K562 (cell line): ENCODE measurements around the gene FOXJ3. TPM values are rescaled to one million over a fixed set of nuclear protein-coding genes. Genes with fewer than 3 reads are reported as not detected.

Experiments
- C11orf30 ChIP-seq: fragments of 450-650 bp; IDR thresholded peaks from 2 replicates; pipeline ENCODE4 v1.6.1; 2016; ENCODE audit warnings: low read depth, mild to moderate bottlenecking
- KAT8 ChIP-seq: fragments of 450-650 bp; IDR thresholded peaks from 2 replicates; pipeline ENCODE4 v1.6.1; 2016; ENCODE audit warnings: low read depth, mild to moderate bottlenecking
- NR2C2 ChIP-seq, 2 experiments: fragments of 200-800 bp in 1 of 2; sonication (Bioruptor generic) in 1 of 2; sonication (generic) in 1 of 2; formaldehyde crosslinking in 1 of 2; IDR thresholded peaks; 2 replicates each; pipeline versions ENCODE4 v1.6.1 to v1.8.0; 2016 to 2022; ENCODE audit warnings: mild to moderate bottlenecking in 1 of 2, missing compliant biosample characterization in 1 of 2, missing genetic modification characterization in 1 of 2, missing genetic modification reagents in 1 of 2
- SMC3 ChIP-seq: conservative IDR thresholded peaks from 2 replicates; pipeline ENCODE4 v1.6.1; 2011; ENCODE audit warnings: low read depth, low read length, improper control_type of control experiment; ENCODE audit not compliant: insufficient read depth
- polyA plus RNA-seq, 8 experiments: library from polyadenylated mRNA; depleted of rRNA in 4 of 8; stranded (reverse) in 5 of 8; unstranded in 3 of 8; fragments of >200 nt; fragmentation: Nextera tagmentation in 2 of 8; fragmentation: Illumina TruSeq in 1 of 8; extraction: Ambion mirVana in 2 of 8; extraction: Trizol in 1 of 8; gene quantifications; 2 replicates each; pipeline versions ENCODE4 v1.2.1 to v1.2.3, GENCODE V29; 2011 to 2014; ENCODE audit warnings: inconsistent platforms in 1 of 8, missing spikeins in 1 of 8
- total RNA-seq, 7 experiments: library from RNA; depleted of rRNA in 6 of 7; stranded (reverse); fragments of >200 nt in 6 of 7; fragmentation: Illumina TruSeq in 2 of 7; extraction: Trizol in 2 of 7; gene quantifications; 2 replicates each; pipeline versions ENCODE4 v1.2.1 to v1.2.3, GENCODE V29; 2011 to 2021; ENCODE audit warnings: low replicate concordance in 1 of 7
- TF ChIP-seq, protein P1 (sequence below): fragments of 250-450 bp; sonication (Bioruptor Pico); IDR thresholded peaks from 2 replicates; pipeline ENCODE4 v1.8.0; 2021; ENCODE audit warnings: moderate library complexity, mild to moderate bottlenecking, inconsistent platforms
- TF ChIP-seq, protein P2 (sequence below): sonication (generic); formaldehyde crosslinking; IDR thresholded peaks from 2 replicates; pipeline ENCODE4 v1.8.0; 2023; ENCODE audit warnings: mild to moderate bottlenecking, missing genetic modification reagents

FOXJ3 gene
- total and polyA plus RNA-seq, 9 of the 15 experiments (the other 6 are each of a cell fraction or from before 2014, with no cell fraction given), result 8.7 to 35.3 (median 23.4) TPM

DNA sequence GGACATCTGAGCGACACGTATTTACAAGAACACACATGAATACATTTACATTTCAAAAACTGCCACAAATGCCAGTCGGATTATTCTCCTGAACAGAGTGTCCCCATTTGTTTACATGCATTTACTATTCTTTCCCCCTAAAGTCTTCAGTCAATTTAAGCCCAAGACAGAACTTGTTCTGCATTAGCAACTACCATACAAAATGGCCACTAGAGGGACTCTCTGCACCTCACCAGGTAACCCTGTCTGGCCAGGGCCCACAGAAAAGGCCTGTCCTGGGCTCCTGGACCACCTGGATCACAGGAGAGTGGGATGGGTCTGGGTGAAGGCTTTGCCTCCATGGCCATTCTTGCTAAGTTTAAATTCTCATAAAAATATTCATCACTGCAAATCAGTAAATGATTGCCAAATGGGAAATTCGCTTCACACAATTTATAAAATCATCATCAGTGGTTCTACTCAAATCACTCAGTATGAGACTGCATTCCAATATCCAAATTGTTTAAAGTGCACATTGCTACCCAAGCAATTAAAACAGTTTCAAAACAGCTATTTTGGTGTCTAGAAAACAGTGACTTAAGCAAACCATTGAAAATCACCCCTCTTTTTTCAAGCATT lies 158.0 kb downstream of the FOXJ3 start (continued):
- TF ChIP-seq KAT8 (no peak), NR2C2 (CRISPR knock-in tag; IDR thresholded peaks at IDR 0.05) (no peak), NR2C2 (tag; IDR thresholded peaks at IDR 0.05) (no peak), SMC3 (peak; percentile 34; the same call in 1 of the 2 replicates), C11orf30 (no peak)
- TF ChIP-seq, protein P1, sequence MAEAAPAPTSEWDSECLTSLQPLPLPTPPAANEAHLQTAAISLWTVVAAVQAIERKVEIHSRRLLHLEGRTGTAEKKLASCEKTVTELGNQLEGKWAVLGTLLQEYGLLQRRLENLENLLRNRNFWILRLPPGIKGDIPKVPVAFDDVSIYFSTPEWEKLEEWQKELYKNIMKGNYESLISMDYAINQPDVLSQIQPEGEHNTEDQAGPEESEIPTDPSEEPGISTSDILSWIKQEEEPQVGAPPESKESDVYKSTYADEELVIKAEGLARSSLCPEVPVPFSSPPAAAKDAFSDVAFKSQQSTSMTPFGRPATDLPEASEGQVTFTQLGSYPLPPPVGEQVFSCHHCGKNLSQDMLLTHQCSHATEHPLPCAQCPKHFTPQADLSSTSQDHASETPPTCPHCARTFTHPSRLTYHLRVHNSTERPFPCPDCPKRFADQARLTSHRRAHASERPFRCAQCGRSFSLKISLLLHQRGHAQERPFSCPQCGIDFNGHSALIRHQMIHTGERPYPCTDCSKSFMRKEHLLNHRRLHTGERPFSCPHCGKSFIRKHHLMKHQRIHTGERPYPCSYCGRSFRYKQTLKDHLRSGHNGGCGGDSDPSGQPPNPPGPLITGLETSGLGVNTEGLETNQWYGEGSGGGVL (CRISPR knock-in tag), result no peak
- TF ChIP-seq, protein P2, sequence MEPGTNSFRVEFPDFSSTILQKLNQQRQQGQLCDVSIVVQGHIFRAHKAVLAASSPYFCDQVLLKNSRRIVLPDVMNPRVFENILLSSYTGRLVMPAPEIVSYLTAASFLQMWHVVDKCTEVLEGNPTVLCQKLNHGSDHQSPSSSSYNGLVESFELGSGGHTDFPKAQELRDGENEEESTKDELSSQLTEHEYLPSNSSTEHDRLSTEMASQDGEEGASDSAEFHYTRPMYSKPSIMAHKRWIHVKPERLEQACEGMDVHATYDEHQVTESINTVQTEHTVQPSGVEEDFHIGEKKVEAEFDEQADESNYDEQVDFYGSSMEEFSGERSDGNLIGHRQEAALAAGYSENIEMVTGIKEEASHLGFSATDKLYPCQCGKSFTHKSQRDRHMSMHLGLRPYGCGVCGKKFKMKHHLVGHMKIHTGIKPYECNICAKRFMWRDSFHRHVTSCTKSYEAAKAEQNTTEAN (CRISPR knock-in tag), result no peak
